Colonic mucosa (tissue), 4 donors: ENCODE measurements around the gene ZNF565. TPM values are rescaled to one million over a fixed set of nuclear protein-coding genes. Genes with fewer than 3 reads are reported as not detected.
"Not testable (repeated sequence)": the region's sequence is repeated elsewhere in the genome, so short reads cannot be mapped to it uniquely, and the experiment has no call there.

Experiments used
- DNase-seq: peaks from one replicate; pipeline ENCODE4 v3.0.0-alpha.2; 2020
- H3K27ac ChIP-seq: fragments of 200-600 bp; one replicate; pipeline ENCODE4 v1.8.0; 2021
- H3K27me3 ChIP-seq: fragments of 200-600 bp; one replicate; pipeline ENCODE4 v1.8.0; 2021
- H3K36me3 ChIP-seq: fragments of 200-600 bp; one replicate; pipeline ENCODE4 v1.8.0; 2021
- H3K4me1 ChIP-seq: fragments of 200-600 bp; one replicate; pipeline ENCODE4 v1.8.0; 2021; ENCODE audit warnings: mild to moderate bottlenecking
- H3K4me3 ChIP-seq: fragments of 200-600 bp; one replicate; pipeline ENCODE4 v1.8.0; 2021
- H3K9ac ChIP-seq, 2 donors: one replicate each; pipeline ENCODE4 v1.7.0; 2013; ENCODE audit warnings: control low read depth in 2 of 2, low read depth in 2 of 2, low read length in 2 of 2
- H3K9me3 ChIP-seq: fragments of 200-600 bp; one replicate; pipeline ENCODE4 v1.8.0; 2021
- intact Hi-C: fragments of 100-400 bp; cut with DNase I; formaldehyde crosslinking; loops from one replicate; pipeline ENCODE4 v1.14.1; 2022
- total RNA-seq, 2 donors: library from RNA; stranded (reverse); fragmentation: NEBNext Ultra II Directional in 1 of 2; extraction: Animal tissue kit (Norgen Biotek cat#: 25700) in 1 of 2; gene quantifications; one replicate each; pipeline ENCODE4 v1.2.1, GENCODE V29; 2021
- TF ChIP-seq, protein P1 (sequence below): fragments of 200-600 bp; IDR thresholded peaks from one replicate; pipeline ENCODE4 v1.8.0; 2022; ENCODE audit warnings: antibody characterized with exemption, mild to moderate bottlenecking
- donor health status: healthy.
- donor health status: DM: no; HTN: no; CAD: no.
- donor health status: DM: no; HTN: no; CAD: no.

Gene ZNF565
- total RNA-seq, 2 donors from 2014 or later, result 2.2 to 3.2 TPM

- H3K4me3 ChIP-seq, result no peak overlapping the region
- no peaks in the 10 kb centered on the region for H3K36me3 ChIP-seq
- H3K27ac ChIP-seq, result no peak overlapping the region
- H3K9me3 ChIP-seq, result no peaks in the 10 kb centered on the region
- no peak overlapping the region for H3K9ac ChIP-seq
- no peak for DNase-seq
- H3K4me1 ChIP-seq, result no peaks in the 10 kb centered on the region
- intact Hi-C loops, result loop anchor here (10.0 kb wide), 1 partner anchor 297 kb away; no protein-coding TSS in a partner anchor
- no peaks in the 10 kb centered on the region for H3K27me3 ChIP-seq
- TF ChIP-seq, protein P1, sequence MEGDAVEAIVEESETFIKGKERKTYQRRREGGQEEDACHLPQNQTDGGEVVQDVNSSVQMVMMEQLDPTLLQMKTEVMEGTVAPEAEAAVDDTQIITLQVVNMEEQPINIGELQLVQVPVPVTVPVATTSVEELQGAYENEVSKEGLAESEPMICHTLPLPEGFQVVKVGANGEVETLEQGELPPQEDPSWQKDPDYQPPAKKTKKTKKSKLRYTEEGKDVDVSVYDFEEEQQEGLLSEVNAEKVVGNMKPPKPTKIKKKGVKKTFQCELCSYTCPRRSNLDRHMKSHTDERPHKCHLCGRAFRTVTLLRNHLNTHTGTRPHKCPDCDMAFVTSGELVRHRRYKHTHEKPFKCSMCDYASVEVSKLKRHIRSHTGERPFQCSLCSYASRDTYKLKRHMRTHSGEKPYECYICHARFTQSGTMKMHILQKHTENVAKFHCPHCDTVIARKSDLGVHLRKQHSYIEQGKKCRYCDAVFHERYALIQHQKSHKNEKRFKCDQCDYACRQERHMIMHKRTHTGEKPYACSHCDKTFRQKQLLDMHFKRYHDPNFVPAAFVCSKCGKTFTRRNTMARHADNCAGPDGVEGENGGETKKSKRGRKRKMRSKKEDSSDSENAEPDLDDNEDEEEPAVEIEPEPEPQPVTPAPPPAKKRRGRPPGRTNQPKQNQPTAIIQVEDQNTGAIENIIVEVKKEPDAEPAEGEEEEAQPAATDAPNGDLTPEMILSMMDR, result no peak
Observed at GRCh38 chr19:36198119-36198518, 16.3 kb downstream of the ZNF565 start.

GRCh38 chr19:36196249-36196648, 18.2 kb downstream of the ZNF565 start:
- DNase-seq, result no peak

GRCh38 chr19:36186722-36187121, 27.7 kb downstream of the ZNF565 start:
- H3K27ac ChIP-seq, H3K4me1 ChIP-seq, H3K9ac ChIP-seq, H3K27me3 ChIP-seq, H3K9me3 ChIP-seq, H3K4me3 ChIP-seq, DNase-seq, intact Hi-C loops, H3K36me3 ChIP-seq: not testable (repeated sequence)

More at GRCh38 chr19:36196249-36196648, 18.2 kb downstream of the ZNF565 start:
- H3K4me1 ChIP-seq, result no peaks in the 10 kb centered on the region
- no peaks in the 10 kb centered on the region for H3K9me3 ChIP-seq
- no peak overlapping the region for H3K4me3 ChIP-seq
- no peaks in the 10 kb centered on the region for H3K36me3 ChIP-seq
- H3K9ac ChIP-seq, result no peak overlapping the region
- no peak overlapping the region for H3K27ac ChIP-seq
- TF ChIP-seq, protein P1, result no peak
- intact Hi-C loops, result loop anchor here (10.0 kb wide), 1 partner anchor 299 kb away; no protein-coding TSS in a partner anchor
- no peaks in the 10 kb centered on the region for H3K27me3 ChIP-seq

DNA sequence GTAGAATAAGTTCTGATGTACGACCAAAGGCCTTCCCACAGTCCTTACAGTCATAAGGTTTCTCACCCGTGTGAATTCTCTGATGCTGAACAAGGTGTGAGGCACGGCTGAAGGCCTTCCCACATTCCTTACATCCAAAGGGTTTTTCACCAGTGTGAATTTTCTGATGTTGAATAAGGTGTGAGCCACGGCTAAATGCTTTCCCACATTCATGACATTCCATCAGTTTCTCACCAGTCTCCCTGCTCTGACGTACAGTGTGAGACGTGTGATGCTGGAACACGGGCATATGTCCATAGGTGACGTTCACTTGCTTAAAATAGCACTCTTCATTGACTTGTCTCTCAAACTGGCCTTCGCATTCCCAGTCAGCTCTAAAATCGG, 31.2 kb downstream of the ZNF565 start:
- Histone ChIP-seq H3K9ac (no peak overlapping the region), H3K4me3 (no peak overlapping the region), H3K27ac (no peak overlapping the region), H3K27me3 (no peaks in the 10 kb centered on the region), H3K4me1 (no peaks in the 10 kb centered on the region), H3K9me3 (no peaks in the 10 kb centered on the region), H3K36me3 (no peaks in the 10 kb centered on the region)
- TF ChIP-seq, protein P1, result no peak
- DNase-seq, result no peak
- intact Hi-C loops, result no loop called here

GRCh38 chr19:36182612-36183244, 31.7 kb downstream of the ZNF565 start:
- H3K4me1 ChIP-seq, result no peaks in the 10 kb centered on the region
- no peaks in the 10 kb centered on the region for H3K36me3 ChIP-seq
- TF ChIP-seq, protein P1, result no peak
- no peaks in the 10 kb centered on the region for H3K27me3 ChIP-seq
- H3K4me3 ChIP-seq, result no peak overlapping the region
- intact Hi-C loops, result no loop called here
- H3K9ac ChIP-seq, result no peak overlapping the region
- no peaks in the 10 kb centered on the region for H3K9me3 ChIP-seq
- H3K27ac ChIP-seq, result no peak overlapping the region
- no peak for DNase-seq

DNA sequence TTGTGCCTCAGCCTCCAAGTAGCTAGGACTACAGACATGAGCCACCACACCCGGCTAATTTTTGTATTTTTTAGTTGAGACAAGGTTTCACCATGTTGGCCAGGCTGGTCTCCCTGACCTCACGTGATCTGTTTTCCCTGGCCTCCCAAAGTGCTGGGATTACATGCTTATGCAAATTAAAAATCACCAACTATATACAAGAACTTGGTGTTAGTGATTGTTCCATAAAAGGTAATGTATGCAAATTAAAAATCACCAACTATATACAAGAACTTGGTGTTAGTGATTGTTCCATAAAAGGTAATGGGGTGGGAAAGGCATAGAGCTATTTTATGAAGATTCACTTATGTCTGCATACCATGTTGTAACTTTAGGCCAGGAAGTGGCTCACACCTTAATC, 35.4 kb downstream of the ZNF565 start:
- not testable (repeated sequence) for H3K4me1 ChIP-seq, DNase-seq, H3K36me3 ChIP-seq, H3K27me3 ChIP-seq, H3K9me3 ChIP-seq, H3K9ac ChIP-seq, H3K4me3 ChIP-seq, H3K27ac ChIP-seq
- intact Hi-C loops, result loop anchor here (10.0 kb wide), 1 partner anchor 114 kb away; no protein-coding TSS in a partner anchor

DNA sequence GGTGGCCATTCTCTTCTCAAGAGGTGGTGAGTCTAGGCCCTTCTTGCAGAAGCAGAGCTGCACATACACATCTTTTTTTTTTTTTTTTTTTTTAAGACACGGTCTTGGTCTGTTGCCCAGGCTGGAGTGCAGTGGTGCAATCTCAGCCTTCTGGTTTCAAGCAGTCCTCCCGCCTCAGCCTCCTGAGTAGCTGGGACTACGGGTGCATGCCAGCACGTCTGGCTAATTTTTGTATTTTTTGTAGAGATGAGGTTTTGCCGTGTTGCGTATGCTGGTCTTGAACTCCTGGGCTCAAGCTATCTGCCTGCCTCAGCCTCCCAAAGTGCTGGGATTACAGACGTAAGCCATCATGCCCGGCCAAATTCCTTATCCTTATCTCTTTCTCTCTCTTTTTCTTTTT, 40.6 kb downstream of the ZNF565 start:
- not testable (repeated sequence) for H3K27me3 ChIP-seq, H3K9me3 ChIP-seq, H3K9ac ChIP-seq, DNase-seq, H3K36me3 ChIP-seq, H3K4me3 ChIP-seq, H3K4me1 ChIP-seq, H3K27ac ChIP-seq
- intact Hi-C loops, result loop anchor here (10.0 kb wide), 1 partner anchor 109 kb away; no protein-coding TSS in a partner anchor
